SK-N-SH (cell line): ENCODE data around the gene TRPT1. TPM values are rescaled to one million over a fixed set of nuclear protein-coding genes. Genes with fewer than 3 reads are reported as not detected.

Source experiments
- CTCF ChIA-PET: fragments of 300-600, 350-600 bp; formaldehyde crosslinking; extraction: SDS; loops from one replicate; lab custom pipeline; 2021; lab: Yijun Ruan, JAX
- POLR2A ChIA-PET: fragments of 350-600 bp; sonication (Branson Sonifier 250); formaldehyde crosslinking; extraction: SDS; loops from one replicate; lab custom pipeline; 2020; ENCODE audit warnings: antibody characterized with exemption, inconsistent platforms; lab: Yijun Ruan, JAX
- DNase-seq: peaks from one replicate; pipeline ENCODE4 v3.0.0; 2012
- H2AFZ ChIP-seq: fragments of 200-600 bp; sonication (generic); 2 replicates; pipeline ENCODE4 v1.8.1; 2016; ENCODE audit warnings: antibody characterized with exemption, mild to moderate bottlenecking, low read depth
- H3F3A ChIP-seq: fragments of 200-600 bp; sonication (generic); replicated peaks from 2 replicates; pipeline ENCODE3; 2016; ENCODE audit warnings: antibody characterized with exemption, mild to moderate bottlenecking; ENCODE audit not compliant: insufficient read depth
- H3K27ac ChIP-seq, 2 experiments: fragments of 200-500 bp in 1 of 2; fragments of 200-600 bp in 1 of 2; sonication (Bioruptor generic) in 1 of 2; sonication (generic), shearing (Covaris generic) in 1 of 2; 2 replicates each; pipeline versions ENCODE4 v1.5.1 to v1.6.1; 2014 to 2016; ENCODE audit warnings: low read depth in 2 of 2, inconsistent platforms in 1 of 2, low read length in 1 of 2, mild to moderate bottlenecking in 1 of 2, mixed read lengths in 1 of 2
- H3K27me3 ChIP-seq: fragments of 200-600 bp; sonication (generic), shearing (Covaris generic); 2 replicates; pipeline ENCODE4 v1.6.1; 2016; ENCODE audit warnings: mixed run types; ENCODE audit not compliant: insufficient read depth
- H3K36me3 ChIP-seq, 2 experiments: fragments of 200-500 bp in 1 of 2; fragments of 200-600 bp in 1 of 2; sonication (Bioruptor generic) in 1 of 2; sonication (generic) in 1 of 2; replicated peaks in 1 of 2; 2 replicates each; pipeline versions ENCODE3 to v1.5.1; 2014 to 2016; ENCODE audit warnings: low read length in 1 of 2, mild to moderate bottlenecking in 1 of 2; ENCODE audit not compliant: insufficient read depth in 2 of 2, control insufficient read depth in 1 of 2
- H3K4me1 ChIP-seq, 2 experiments: fragments of 200-500 bp in 1 of 2; fragments of 200-600 bp in 1 of 2; sonication (Bioruptor generic) in 1 of 2; sonication (generic), shearing (Covaris generic) in 1 of 2; 2 replicates each; pipeline versions ENCODE4 v1.5.1 to v1.6.1; 2014 to 2016; ENCODE audit warnings: low read depth in 1 of 2, low read length in 1 of 2, mixed run types in 1 of 2; ENCODE audit not compliant: insufficient read depth in 2 of 2, control insufficient read depth in 1 of 2
- H3K4me2 ChIP-seq: fragments of 200-600 bp; sonication (generic), shearing (Covaris generic); 2 replicates; pipeline ENCODE4 v1.6.1; 2017; ENCODE audit warnings: mixed run types
- H3K4me3 ChIP-seq, 2 experiments: fragments of 200-500 bp in 1 of 2; fragments of 200-600 bp in 1 of 2; sonication (Bioruptor generic) in 1 of 2; sonication (generic), shearing (Covaris generic) in 1 of 2; 2 replicates each; pipeline versions ENCODE4 v1.5.1 to v1.8.1; 2014 to 2016; ENCODE audit warnings: low read depth in 2 of 2, inconsistent platforms in 1 of 2, low read length in 1 of 2, mild to moderate bottlenecking in 1 of 2, mixed read lengths in 1 of 2, moderate library complexity in 1 of 2
- H3K79me2 ChIP-seq: fragments of 200-600 bp; sonication (generic); 2 replicates; pipeline ENCODE4 v1.8.1; 2017; ENCODE audit warnings: mild to moderate bottlenecking; ENCODE audit not compliant: insufficient read depth
- H3K9ac ChIP-seq: fragments of 200-600 bp; sonication (generic); 2 replicates; pipeline ENCODE4 v1.6.1; 2017; ENCODE audit warnings: mixed run types
- H3K9me2 ChIP-seq: fragments of 200-600 bp; sonication (generic); 2 replicates; pipeline ENCODE4 v1.6.1; 2017; ENCODE audit warnings: mixed run types
- H3K9me3 ChIP-seq: fragments of 200-600 bp; sonication (generic); 2 replicates; pipeline ENCODE4 v1.6.1; 2017; ENCODE audit warnings: mixed run types, mild to moderate bottlenecking, moderate library complexity
- H4K20me1 ChIP-seq: fragments of 200-600 bp; sonication (generic); 2 replicates; pipeline ENCODE4 v1.6.1; 2017; ENCODE audit warnings: mild to moderate bottlenecking, mixed run types; ENCODE audit not compliant: insufficient read depth
- ELF1 ChIP-seq: IDR thresholded peaks from 2 replicates; pipeline ENCODE4 v1.4.0; 2012
- GABPA ChIP-seq: IDR thresholded peaks from 2 replicates; pipeline ENCODE4 v1.4.0; 2012; ENCODE audit warnings: low read depth, mild to moderate bottlenecking
- MXI1 ChIP-seq: IDR thresholded peaks from 2 replicates; pipeline ENCODE4 v1.6.1; 2012; ENCODE audit warnings: mild to moderate bottlenecking, low read depth, low read length, improper control_type of control experiment
- NRF1 ChIP-seq: IDR thresholded peaks from 2 replicates; pipeline ENCODE4 v1.6.1; 2012; ENCODE audit warnings: low read depth, mild to moderate bottlenecking, low read length
- POLR2AphosphoS5 ChIP-seq: IDR thresholded peaks from 2 replicates; pipeline ENCODE4 v1.6.1; 2012; ENCODE audit warnings: low read depth, low read length
- SIN3A ChIP-seq: IDR thresholded peaks from 2 replicates; pipeline ENCODE4 v1.6.1; 2012; ENCODE audit warnings: low read depth, mild to moderate bottlenecking, low read length, moderate library complexity, borderline replicate concordance
- TAF1 ChIP-seq: IDR thresholded peaks from 2 replicates; pipeline ENCODE4 v1.6.1; 2012; ENCODE audit warnings: low read depth, mild to moderate bottlenecking, low read length, moderate library complexity, borderline replicate concordance
- WGBS: methylation state at CpG from one replicate; pipeline ENCODE4 v1.1.6; 2017; ENCODE audit warnings: low lambda C conversion rate; 5-methylcytosine and 5-hydroxymethylcytosine counted together
- polyA plus RNA-seq, 3 experiments: library from polyadenylated mRNA; depleted of rRNA; stranded (reverse); fragments of >200 nt; gene quantifications; 2 replicates each; pipeline ENCODE4 v1.2.3, GENCODE V29; 2012
- TF ChIP-seq, protein P1 (sequence below): IDR thresholded peaks from 2 replicates; pipeline ENCODE4 v1.6.1; 2012; ENCODE audit warnings: mild to moderate bottlenecking, low read depth, low read length, moderate library complexity
- TF ChIP-seq, protein P2 (sequence below): IDR thresholded peaks from 2 replicates; pipeline ENCODE4 v1.4.0; 2012; ENCODE audit warnings: low read depth
- TF ChIP-seq, protein P3 (sequence below): fragments of 200-600 bp; sonication (generic); IDR thresholded peaks from 2 replicates; pipeline ENCODE4 v1.6.1; 2017; ENCODE audit warnings: antibody characterized with exemption, mild to moderate bottlenecking, moderate library complexity
- TF ChIP-seq, protein P4 (sequence below): IDR thresholded peaks from 2 replicates; pipeline ENCODE4; 2012
- TF ChIP-seq, protein P5 (sequence below): IDR thresholded peaks from 2 replicates; pipeline ENCODE4 v1.4.0; 2012; ENCODE audit warnings: low read depth, borderline replicate concordance

TRPT1 gene, protein sequence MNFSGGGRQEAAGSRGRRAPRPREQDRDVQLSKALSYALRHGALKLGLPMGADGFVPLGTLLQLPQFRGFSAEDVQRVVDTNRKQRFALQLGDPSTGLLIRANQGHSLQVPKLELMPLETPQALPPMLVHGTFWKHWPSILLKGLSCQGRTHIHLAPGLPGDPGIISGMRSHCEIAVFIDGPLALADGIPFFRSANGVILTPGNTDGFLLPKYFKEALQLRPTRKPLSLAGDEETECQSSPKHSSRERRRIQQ
- 61.5 and 62.4 TPM in 2 replicates for polyA plus RNA-seq (2012; rRNA removed)
- polyA plus RNA-seq (2012; cell fraction: cytosol; rRNA removed) = 31.0 and 39.9 TPM in 2 replicates
- 222 and 331 TPM in 2 replicates for polyA plus RNA-seq (2012; cell fraction: nucleus; rRNA removed)

DNA sequence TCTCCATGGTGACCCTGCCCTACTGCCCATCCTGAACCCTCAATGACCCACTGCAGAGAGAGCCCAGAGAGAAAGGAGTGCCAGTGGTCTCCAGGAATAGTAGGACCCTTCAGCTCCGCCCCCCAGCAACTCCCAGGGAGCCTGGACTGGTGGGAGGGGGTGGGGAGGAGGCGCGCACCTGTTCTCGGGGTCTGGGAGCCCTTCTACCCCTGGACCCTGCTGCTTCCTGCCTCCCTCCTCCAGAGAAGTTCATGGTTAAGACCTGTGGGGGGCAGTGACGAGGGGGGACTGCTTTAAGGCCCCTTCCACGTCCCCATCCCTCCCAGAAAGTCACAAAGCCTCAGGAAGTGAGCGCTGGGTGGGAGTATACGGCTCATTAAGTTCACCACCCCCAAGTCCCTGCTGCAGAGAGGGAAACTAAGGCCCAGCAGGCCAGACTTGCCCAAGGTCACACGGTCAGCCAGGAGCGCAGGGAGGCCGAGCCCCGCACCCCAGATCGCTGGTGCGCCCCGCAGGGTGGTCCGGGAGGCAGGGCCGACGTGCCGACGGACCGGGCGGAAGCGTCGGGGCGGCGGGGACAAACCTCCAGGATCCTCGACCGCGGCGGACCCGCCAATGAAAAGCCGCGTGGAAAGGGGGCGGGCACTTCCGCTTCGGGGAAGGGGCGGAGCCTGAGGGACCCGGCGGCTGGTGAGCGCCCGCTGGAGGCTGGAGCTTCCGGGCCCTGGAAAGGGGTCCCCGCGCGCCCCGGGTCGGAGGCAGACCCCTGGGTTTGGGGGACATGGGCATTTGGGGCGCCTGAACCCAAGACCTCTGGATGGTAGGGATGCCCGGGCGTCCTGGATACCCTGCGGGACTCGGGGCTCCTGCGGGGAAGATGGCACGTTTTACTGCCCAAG, at the start of gene TRPT1, which contains the start of gene NUDT22:
TSS of gene TRPT1 (minus strand) at position 579 of the 899 bp plus-strand sequence. CDS start at position 253, 326 bp downstream.
TSS of gene NUDT22 (plus strand) at position 667 of the 899 bp plus-strand sequence. CDS start 379 bp downstream, outside the sequence.
- Histone ChIP-seq H3F3A (peaks cover 6% of the 10 kb centered on the region), H3K9me3 (no peaks in the 10 kb centered on the region), H3K79me2 (peaks cover 42% of the 10 kb centered on the region), H2AFZ (peak within 1 kb of the TSS; percentile 93), H3K4me2 (peak within 1 kb of the TSS; percentile 98), H3K4me1 (peaks cover 9 to 34% of the 10 kb centered on the region in 2 experiments; a peak in 2 of 4 replicates), H3K4me3 (peak within 1 kb of the TSS; percentile 88 to 97), H4K20me1 (no peaks in the 10 kb centered on the region), H3K36me3 (peaks cover 0 to 14% of the 10 kb centered on the region in 2 experiments), H3K27ac (peak within 1 kb of the TSS; percentile 47 to 88), H3K9me2 (no peaks in the 10 kb centered on the region), H3K27me3 (no peaks in the 10 kb centered on the region), H3K9ac (peak within 1 kb of the TSS; percentile 75)
- under 1% methylated on average over 27 of the region's 54 CpGs for WGBS
- TF ChIP-seq POLR2AphosphoS5 (peak; percentile 91), NRF1 (no peak), GABPA (peak; percentile 78), TAF1 (peak; percentile 64; the same call in 1 of the 2 replicates), SIN3A (peak; percentile 16; the same call in 1 of the 2 replicates), ELF1 (peak; percentile 86), MXI1 (peak; percentile 59)
- TF ChIP-seq, protein P1, sequence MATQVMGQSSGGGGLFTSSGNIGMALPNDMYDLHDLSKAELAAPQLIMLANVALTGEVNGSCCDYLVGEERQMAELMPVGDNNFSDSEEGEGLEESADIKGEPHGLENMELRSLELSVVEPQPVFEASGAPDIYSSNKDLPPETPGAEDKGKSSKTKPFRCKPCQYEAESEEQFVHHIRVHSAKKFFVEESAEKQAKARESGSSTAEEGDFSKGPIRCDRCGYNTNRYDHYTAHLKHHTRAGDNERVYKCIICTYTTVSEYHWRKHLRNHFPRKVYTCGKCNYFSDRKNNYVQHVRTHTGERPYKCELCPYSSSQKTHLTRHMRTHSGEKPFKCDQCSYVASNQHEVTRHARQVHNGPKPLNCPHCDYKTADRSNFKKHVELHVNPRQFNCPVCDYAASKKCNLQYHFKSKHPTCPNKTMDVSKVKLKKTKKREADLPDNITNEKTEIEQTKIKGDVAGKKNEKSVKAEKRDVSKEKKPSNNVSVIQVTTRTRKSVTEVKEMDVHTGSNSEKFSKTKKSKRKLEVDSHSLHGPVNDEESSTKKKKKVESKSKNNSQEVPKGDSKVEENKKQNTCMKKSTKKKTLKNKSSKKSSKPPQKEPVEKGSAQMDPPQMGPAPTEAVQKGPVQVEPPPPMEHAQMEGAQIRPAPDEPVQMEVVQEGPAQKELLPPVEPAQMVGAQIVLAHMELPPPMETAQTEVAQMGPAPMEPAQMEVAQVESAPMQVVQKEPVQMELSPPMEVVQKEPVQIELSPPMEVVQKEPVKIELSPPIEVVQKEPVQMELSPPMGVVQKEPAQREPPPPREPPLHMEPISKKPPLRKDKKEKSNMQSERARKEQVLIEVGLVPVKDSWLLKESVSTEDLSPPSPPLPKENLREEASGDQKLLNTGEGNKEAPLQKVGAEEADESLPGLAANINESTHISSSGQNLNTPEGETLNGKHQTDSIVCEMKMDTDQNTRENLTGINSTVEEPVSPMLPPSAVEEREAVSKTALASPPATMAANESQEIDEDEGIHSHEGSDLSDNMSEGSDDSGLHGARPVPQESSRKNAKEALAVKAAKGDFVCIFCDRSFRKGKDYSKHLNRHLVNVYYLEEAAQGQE = no peak
- TF ChIP-seq, protein P2, sequence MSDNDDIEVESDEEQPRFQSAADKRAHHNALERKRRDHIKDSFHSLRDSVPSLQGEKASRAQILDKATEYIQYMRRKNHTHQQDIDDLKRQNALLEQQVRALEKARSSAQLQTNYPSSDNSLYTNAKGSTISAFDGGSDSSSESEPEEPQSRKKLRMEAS = peak; percentile 73
- TF ChIP-seq, protein P3, sequence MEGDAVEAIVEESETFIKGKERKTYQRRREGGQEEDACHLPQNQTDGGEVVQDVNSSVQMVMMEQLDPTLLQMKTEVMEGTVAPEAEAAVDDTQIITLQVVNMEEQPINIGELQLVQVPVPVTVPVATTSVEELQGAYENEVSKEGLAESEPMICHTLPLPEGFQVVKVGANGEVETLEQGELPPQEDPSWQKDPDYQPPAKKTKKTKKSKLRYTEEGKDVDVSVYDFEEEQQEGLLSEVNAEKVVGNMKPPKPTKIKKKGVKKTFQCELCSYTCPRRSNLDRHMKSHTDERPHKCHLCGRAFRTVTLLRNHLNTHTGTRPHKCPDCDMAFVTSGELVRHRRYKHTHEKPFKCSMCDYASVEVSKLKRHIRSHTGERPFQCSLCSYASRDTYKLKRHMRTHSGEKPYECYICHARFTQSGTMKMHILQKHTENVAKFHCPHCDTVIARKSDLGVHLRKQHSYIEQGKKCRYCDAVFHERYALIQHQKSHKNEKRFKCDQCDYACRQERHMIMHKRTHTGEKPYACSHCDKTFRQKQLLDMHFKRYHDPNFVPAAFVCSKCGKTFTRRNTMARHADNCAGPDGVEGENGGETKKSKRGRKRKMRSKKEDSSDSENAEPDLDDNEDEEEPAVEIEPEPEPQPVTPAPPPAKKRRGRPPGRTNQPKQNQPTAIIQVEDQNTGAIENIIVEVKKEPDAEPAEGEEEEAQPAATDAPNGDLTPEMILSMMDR = peak; percentile 16
- TF ChIP-seq, protein P4, sequence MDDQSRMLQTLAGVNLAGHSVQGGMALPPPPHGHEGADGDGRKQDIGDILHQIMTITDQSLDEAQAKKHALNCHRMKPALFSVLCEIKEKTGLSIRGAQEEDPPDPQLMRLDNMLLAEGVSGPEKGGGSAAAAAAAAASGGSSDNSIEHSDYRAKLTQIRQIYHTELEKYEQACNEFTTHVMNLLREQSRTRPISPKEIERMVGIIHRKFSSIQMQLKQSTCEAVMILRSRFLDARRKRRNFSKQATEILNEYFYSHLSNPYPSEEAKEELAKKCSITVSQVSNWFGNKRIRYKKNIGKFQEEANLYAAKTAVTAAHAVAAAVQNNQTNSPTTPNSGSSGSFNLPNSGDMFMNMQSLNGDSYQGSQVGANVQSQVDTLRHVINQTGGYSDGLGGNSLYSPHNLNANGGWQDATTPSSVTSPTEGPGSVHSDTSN = no peak; the same call in 1 of the 2 replicates
- TF ChIP-seq, protein P5, sequence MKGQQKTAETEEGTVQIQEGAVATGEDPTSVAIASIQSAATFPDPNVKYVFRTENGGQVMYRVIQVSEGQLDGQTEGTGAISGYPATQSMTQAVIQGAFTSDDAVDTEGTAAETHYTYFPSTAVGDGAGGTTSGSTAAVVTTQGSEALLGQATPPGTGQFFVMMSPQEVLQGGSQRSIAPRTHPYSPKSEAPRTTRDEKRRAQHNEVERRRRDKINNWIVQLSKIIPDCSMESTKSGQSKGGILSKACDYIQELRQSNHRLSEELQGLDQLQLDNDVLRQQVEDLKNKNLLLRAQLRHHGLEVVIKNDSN = no peak
- peak; percentile 97 for DNase-seq
- ChIA-PET CTCF (interaction anchor here (0.8 to 5.2 kb wide), 9 partner anchors 19 to 78 kb away, joined by 3 to 36 read pairs (median 3); partner anchors contain the start of genes ESRRA, FERMT3, MACROD1 and PLCB3), POLR2A (interaction anchor here (0.7 to 1.7 kb wide), 17 partner anchors 8 to 92 kb away, joined by 3 to 6 read pairs (median 4); partner anchors contain the start of genes FKBP2, PPP1R14B, PRDX5 and STIP1)
